Stimulated activated CD8-positive, alpha-beta memory T cell treated with anti-CD3 and anti-CD28 coated beads, Interleukin-12 subunit alpha, Interleukin-12 subunit beta, amount 100 ng/mL, for 1 hour (primary cell): ENCODE measurements around the gene TMEM256.
A peak's percentile ranks its signal among the peaks of the same experiment; 100 is the strongest.

Experiments used
- DNase-seq: peaks from one replicate; pipeline ENCODE4 v3.0.0-alpha.2; 2020; ENCODE audit warnings: low read depth

Gene TMEM256

DNA sequence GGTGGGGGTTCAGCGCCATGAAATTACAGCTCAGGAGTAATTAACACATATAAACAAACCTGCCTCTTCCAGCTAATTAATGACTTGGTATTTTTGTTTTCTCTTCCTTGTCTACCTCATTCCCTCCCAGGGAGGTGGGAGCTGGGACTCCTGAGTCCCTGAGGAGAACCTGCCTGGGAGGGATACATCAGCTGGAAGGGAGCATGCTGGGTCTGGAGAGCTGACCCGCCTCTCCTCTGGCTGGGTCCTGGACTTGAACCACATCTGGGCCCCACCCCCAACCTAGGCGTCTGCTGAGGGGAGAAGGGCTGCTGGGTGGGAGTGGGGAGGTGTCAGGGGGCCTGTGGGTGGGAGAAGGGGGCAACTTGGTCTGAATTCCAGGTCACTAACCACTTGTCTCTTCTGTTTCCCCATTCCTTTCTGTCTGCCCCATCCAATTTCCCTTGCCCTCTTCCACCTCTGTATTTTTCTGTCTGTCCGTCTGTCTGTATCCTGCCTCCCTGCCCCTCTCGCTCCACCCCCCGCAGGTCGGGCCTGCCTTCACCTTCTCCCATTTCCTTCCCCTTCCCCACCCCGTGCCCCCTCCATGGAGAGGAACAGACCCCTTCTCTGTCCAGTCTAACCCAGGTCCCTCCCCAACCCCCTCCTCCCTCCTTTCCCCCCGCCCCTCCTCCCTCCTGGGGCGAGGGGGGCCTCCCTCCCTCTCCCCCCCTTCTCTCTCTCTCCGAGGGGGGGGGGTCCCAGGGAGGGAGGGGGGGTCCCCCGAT lies 3.8 kb upstream of the TMEM256 start, which contains the start of gene NLGN2:
NLGN2 (plus strand) TSS at position 361 of the 767 bp plus-strand sequence. CDS start 411 bp downstream, outside the sequence.
- DNase-seq, result no peak

DNA sequence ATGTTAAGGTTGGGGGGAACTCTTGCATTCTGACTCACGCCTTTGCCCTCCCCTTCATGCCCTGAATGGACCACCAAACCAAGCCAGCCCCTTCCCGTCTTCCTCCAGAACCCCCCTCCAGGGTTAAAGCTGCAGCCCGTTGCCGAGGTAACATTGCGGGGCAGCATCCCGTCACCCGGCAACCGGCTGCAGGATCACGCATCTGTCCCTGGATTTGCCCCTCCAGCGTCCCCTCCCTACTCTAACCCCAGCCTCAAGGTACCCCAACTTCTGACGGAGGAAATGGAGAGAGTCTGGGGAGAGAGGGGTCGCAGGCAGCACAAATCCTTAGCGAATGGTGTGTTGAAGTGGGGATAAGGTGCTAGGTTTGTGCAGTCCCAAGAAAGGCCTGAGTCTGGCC lies 3.2 kb upstream of the TMEM256 start:
- no peak for DNase-seq

DNA sequence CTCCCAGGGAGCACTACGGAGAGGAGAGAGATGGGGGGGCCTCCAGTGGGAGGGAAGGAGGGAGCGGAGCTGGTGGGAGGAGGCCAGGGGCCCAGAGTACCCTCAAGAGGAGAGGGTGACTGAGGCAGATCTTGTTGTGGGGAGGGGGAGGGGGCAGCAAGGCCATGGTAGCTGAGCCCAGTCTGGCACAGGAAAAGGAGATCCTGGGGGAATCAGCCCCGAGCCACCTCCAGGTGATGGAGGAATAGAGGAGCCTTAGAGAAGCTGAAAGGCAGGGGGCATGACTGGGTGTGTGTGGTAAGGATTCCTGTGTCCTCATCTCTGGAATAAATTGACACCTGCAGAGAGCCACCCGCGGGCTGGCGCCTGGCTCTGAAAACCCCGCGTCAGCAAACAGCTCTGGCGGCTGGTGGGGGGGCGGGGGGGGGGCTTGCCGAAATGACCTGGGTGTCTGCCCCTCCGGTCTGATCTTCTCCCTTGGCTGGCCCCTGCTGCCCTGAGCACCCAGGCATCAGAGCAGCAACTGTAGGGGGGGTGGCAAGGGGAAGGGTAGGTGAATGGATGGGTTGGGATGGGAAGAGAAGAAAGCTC lies 2.4 kb upstream of the TMEM256 start:
- no peak for DNase-seq

DNA sequence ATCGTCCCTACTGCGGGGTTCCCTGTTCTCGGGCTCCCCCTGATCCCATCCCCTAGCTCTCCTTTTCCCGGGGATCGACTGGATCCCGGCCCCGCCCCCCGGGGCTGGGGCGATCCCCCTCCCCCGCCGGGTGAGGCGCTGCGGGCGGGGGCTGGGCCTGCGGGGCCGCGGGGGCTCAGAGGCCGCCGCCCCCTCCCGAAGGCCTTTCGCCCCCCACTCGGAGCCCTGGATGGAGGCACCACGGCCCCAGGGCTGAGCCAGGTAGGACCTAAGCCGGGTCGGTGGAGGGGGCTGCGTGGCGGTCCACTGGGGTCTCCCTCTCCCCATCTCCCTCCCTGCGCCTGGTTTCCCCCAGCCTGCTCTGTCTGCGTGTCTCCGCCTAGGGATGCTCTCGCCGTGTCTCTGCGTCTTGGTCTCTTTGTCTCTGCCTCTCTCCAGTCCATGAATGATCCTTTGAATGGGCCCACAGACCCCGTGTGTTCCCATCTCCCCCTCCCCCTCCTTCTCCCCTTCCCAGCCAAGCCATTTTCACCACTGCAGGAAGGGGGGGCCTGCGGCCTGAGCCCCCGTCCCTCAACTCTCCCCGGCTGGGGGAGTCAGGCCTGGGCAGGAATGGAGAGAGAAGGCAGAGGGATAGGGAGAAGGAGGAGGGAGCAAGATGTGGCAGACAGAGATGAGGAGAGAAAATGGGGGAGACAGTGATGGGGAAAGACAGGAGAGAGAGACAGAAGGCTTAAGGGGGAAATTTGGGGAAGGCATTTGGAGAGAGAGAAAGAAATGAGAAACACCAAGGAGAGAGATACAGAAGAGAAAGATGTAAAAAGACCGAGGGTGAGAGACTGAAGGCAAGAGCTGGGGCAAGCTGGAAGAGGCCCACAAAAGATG lies 1.7 kb upstream of the TMEM256 start:
- no peak for DNase-seq

DNA sequence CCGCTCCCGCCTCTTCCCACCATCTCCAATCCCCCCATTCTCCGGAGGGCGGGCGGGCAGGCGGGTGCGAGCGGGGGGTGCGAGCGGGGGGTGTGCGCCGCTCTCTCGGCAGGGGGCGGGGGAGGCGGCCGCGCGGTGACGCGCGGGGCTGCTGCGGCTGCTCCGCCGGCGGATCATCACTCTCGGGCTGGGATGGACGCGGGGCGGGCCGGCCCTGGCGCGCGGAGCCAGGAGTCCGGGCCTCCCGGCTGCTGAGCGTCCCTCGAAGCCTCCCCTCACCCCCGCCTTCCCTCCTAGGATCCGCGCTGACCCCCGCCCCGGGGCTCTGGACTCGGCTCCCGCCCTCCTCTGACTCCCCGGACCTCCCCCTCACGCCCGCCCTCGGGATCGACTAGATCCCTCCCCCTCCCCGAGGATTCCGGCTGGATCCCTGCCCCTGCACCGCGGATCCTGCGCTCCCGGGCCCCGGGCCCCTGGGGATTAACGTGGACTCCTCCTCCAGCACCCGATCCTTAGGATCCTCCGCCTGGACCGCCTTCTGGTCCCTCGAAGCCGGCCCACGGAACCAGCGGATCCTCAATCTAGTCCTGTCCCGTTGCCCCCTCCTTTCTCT lies 946 bp upstream of the TMEM256 start:
- no peak for DNase-seq

DNA sequence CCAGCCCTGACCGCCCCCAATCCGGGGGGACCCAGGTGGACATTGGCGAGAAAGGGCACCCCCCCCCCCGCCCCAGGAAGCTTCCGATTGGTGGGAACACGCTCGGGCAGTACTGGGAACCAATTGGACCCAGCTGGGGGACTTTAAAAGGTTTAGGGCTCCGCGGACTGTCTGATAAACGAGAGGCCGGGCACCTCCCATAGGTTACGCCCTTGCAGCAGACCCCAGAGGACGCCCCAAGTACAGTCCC lies 245 bp downstream of the TMEM256 start:
- DNase-seq, result no peak

DNA sequence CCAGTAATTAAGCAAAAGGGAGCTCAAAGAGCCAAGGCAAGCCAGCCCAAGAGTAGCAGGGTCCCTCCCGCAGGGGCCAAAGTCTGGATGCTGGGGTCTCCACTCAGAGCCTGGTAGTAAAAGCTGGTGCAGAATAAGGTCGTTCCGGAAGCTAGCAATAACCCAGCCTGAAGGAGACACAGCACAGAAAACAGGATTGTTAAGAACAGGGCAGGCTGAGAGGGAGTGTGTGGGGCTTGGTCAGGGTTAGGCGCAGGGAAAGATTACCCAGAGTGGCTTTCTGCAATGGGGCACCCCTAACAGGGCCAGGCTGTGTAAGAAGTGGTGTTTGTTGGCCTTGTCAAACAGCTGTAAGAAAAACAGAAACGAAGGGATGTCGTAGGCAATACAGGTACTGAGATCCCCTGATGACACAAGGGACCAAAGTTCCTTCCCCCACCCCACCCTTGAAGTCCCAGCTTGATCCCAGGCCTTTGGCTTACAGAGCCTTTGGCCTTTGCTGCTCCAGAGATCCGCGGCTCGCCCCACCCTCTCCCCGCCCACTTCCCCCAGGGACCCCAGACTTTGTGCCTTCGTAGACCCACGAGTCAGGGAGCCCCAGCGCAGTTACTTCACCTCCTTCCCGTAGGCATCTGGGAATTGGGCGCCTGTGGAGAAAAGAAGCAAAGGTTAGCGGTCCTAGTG lies 712 bp downstream of the TMEM256 start:
- DNase-seq, result no peak

DNA sequence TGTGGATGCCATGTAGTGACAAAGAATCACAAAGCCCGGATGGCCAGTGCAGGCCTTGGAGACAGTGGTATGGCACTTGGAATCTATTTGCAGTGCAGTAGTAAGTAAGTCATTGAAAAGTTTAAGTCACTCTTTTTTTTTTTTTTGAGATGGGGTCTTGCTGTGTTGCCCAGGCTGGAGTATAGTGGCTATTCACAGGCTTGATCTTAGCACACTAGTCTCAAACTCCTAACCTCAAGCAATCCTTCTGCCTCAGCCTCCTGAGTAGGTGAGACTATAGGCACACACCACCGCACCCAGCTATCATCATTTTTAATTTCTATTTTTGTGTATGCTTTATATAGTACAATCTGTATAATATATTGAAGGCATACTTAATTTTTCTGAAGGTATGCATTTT lies 5.3 kb downstream of the TMEM256 start:
- DNase-seq, result no peak

DNA sequence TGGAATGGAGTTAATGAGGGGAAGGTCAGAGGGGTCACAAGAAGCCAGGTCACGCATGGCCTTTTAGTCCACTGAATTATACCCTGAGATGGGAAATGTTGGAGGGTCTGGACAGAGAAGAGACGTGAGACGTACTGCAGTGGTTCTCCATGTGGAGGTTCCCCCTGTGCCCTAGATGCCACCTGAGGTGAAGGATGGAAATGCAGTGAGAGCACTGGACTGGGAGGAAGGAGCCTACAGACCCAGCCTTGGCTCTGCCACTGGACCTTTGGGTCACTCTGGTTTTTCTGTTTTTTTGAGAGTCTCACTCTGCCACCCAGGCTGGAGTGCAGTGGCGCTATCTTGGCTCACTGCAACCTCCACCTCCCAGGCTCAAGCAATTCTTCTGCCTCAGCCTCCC lies 7.8 kb downstream of the TMEM256 start:
- no peak for DNase-seq

DNA sequence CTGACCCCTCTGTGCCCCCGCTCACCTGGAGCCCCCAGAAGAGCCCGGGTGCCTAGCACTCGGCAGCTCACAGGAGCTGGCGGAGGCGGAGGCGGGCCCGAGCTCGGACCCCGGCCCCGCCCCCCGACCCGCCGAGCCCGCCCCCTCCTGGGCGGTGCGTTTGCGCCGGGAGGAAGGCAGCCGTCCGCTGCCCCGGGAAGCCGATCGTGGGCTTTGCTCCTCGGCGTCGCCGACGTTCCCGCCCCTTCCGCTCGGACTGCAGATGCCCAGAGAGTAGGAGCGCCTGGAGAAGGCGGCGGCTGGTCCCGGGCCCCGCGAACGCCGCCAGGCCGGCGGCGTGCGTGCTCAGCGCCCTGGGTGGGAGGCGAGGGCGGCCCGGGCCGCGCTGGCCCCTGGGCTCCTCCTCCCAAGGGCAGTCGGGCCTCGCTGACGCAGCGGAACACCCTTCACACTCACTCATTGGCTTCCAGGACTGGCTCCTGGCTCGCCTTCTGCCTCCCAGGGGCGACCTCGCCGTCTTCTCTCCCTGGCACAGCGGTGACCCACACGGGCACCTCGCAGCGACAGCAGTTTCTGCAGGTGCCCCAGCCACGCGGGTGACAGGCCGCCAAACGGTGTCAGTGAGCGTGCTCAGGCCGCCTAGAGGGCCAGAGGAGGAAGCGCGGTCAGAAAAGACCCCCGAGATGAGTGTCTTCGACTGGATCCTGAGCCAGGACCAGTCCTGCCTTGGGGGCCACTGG lies 9.3 kb downstream of the TMEM256 start, which contains the start of gene PLSCR3:
PLSCR3 (minus strand) TSS at position 74 of the 740 bp plus-strand sequence. CDS start 415 bp downstream, outside the sequence.
- DNase-seq, result peak; percentile 58

DNA sequence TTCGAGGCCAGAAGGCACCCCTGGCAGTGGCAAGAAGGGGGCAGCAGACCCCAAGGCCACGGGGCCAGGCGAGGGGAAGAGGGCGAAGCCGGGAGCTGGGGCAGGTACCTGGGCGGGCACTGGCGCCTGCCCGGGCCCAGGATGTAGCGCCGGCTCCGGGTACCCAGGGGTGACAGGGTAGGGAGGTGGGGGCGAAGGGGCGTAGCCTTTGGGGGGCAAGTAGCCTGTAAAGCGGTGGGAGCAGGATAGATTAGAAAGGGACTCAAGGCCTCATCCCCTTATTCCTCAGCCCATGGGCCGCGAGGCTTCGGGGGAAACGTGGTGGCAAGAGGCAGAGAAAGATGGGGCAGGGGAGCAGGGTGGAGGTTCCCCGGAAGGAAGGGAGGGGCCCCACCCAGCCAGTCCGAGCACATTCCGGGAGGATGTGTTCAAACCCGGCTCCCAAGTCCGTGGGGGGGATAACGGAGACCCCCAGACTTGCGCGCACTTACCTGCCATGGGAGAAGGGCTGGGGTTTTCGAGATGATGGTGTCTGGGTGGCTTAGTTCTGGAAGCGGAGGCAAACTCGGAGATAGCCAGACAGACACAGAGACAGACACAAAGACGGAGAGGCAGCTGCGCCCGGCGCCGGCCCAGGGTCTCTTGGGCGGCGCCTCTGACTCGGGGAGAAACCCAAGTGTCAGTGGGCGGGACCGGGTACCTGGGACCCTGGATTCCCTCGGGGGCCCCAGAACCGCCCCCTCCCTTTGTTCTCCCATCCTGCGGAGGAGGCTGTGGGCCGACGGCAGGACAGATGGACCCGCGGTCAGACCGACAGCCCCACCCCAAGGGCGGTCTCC lies 10.1 kb downstream of the TMEM256 start:
- DNase-seq, result peak; percentile 54

DNA sequence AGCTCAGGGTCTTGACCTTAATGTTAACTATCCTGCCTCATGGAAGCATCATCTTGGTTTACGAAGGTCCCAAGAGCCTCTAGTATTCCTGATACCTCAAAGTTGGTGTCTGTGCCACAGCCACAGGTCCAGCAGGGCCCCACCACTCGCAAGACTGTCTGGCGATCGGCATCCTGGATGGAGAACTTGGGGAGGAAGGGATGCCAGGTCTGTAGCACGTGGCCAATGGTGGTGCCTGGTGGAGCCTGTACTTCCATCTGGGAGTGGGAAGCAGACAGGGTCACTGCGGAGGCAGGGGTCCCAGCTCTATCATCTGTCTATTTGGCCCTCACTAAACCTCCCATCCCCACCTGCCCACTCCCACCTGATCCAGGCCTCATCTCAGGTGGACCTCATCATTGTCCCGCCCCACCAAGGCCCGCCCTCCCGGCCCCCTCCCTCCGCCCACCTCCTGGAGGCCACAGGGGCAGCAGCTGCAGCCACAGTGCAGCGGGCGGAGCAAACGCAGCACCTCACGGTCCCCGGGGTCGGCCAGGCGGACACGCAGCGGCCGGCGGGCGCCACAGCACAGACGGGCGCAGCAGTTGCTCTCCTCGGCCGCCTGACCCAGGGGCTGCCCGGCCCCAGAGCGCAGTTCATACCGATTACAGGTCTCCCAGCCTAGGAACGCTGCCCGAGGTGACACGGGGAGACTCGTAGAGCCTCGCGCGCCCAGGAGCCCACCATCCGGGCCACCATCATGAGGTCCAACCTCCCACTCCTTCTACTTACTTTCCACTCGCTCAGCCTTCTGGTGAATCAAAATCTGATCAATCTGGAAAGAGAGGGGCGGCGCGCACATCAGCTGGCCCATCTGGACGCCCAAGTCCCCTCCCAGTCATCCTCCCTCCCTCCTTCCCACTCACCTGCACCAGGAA lies 10.9 kb downstream of the TMEM256 start:
- DNase-seq, result no peak

DNA sequence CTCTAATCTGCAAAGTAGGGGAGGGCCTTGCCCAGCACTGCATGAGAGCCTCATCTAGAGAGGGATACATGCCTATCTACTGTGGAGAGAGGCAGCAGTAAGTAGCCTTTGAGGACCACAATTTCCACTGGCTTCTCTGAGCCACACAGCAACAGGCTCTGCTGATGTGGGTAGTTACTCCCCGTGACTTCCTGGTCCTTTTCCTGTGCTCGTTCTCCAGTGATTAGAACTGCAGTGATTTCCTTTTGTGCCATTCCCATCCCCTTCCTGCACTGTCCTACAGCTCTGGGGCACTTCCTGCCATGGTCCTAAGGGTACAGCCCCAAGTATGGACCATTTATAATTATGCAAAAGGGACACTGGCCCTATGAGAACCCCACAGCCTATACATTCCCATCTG lies 12.6 kb downstream of the TMEM256 start:
- DNase-seq, result no peak

DNA sequence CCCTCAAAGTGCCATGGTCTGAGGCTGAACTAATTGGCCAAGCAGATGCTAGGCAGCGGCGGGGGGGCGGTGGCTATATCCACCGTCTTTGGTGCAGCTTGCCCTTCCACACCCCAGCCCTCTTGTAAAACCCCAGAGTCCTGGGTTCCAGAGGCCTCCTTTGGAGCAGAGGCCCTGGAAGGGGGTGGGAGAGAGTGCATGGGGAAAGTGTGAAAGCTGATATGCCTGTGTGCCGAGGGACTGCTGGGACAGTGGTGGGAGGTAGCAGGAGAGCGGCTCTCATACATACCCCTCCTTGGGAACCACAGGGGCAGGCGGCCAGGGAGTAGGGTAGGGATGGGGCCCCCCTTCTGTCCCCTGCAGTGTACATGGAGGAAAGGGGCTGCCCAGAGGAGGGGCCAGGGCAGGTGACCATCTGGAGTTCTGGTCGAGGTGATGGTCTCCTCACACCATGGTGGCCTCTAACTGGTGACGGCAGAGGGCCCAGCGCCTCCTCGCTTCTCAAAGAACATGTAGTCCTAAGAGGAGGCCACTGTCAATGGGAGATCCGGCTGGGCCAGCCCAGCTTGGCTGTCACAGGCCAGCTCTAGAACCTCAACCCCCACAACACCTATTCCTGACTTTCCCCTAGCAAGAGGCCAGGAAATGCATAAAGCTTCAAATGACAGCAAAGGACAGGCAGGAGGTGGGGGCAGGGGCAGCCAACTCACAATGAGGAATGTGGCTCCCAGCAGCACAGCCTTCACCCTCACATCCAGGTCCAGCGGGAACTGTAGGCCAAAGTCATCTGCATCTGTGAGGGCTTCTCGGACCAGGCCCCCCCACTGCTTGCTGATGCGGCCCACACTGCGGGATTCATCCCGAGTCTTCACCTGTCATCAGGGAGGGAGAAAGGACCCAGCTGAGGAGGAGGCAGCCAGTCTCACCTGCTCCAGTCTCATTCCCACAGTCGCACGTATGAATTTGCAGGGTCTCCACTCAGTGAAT lies 13.7 kb downstream of the TMEM256 start:
- DNase-seq, result no peak

DNA sequence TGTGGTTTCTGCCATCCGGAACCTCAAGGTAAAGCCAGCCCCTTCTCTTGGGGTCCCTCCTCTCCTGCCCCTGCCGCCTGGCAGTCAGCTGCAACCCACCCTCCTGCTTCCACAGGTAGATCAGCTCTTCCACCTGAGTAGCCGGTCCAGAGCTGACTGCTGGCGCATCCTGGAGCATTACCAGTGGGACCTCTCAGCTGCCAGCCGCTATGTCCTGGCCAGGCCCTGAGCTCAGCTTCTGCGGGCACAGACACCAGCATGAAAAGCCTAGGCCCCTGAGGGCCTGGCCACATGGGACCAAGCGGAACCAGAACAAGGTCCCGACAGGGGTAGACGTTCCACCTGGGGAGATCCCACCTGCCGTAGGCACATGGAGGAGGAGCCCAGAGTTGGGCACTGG lies 15.0 kb downstream of the TMEM256 start:
- DNase-seq, result no peak

DNA sequence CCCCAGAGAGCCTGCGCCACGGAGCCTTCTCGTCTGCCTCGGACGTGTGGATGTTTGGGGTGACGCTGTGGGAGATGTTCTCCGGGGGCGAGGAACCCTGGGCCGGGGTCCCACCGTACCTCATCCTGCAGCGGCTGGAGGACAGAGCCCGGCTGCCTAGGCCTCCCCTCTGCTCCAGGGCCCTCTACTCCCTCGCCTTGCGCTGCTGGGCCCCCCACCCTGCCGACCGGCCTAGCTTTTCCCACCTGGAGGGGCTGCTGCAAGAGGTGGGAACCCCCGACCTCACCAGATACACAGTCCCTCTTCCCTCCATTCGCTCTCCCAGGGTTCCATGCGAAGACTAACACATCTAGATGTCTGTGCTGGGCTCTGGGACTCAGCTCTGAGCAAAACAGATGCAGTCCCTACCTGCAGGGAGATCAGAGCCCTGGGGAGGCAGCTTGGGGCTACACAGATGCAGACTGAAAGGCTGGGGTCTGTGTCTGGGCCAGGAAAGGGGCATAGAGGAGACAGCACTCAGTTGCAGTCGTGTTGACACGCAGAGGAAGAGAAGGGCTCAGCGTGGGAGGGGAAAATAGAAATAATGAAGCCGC lies 19.3 kb downstream of the TMEM256 start:
- DNase-seq, result no peak

DNA sequence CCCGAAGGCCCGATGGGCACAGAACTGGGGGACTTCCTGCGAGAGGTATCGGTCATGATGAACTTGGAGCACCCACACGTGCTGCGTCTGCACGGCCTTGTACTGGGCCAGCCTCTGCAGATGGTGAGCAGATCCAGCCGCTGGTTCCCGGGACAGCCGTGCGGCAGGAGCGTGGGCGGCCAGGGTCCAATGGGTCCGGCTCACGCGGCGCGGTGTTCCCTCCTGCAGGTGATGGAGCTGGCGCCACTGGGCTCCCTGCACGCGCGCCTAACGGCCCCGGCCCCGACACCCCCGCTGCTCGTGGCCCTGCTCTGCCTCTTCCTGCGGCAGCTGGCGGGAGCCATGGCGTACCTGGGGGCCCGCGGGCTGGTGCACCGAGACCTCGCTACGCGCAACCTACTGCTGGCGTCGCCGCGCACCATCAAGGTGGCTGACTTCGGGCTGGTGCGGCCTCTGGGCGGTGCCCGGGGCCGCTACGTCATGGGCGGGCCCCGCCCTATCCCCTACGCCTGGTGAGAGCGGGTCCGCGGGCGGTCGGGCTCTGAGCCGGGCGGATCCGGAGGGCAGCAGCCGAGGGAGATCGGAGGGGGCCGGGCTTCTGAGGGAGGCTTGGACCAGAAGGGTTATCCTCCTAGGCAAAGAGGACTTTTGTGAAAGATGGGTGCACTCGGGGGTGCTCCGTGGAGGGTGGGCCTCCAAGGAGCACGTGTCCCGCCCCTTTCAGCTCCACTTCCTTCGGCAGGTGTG lies 20.0 kb downstream of the TMEM256 start:
- peak; percentile 57 for DNase-seq
